ENCODE measurements around the gene ABLIM3. TPM values are rescaled to one million over a fixed set of nuclear protein-coding genes. Genes with fewer than 3 reads are reported as not detected.

ABLIM3 gene
- total and polyA plus RNA-seq, 2 experiments from 2014 or later = 0.19 to 2.2 TPM

DNA sequence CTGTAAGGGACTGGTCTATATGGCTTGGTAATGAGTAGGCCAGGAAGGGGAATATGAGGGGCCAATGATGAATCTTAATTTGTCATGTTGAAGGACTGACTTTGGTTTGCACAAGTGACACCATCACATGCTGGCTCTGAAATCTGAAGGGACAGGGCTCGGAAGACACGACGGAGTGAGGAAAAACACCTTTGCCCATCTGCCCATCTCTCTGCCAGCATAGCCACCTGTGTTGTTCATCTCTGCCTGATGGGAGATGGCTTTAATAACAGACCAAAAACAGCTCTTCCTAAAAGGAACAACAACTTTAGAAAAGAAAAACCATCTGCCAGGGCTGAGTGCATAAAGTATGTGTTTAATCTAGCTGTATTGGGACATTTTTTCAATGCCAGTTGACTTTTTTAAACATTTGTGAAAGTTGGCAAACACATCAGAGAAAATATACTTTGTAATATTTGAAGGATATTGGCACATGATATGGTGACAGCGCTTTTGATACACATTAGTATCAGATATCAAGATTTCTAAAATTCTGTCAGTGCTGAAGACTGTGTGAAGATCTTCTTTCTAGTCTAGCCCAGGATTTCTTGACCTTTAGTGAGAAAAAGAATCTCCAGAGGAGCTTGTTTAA, 27.1 kb downstream of the ABLIM3 start (continued):
- TF ChIP-seq, protein P1, sequence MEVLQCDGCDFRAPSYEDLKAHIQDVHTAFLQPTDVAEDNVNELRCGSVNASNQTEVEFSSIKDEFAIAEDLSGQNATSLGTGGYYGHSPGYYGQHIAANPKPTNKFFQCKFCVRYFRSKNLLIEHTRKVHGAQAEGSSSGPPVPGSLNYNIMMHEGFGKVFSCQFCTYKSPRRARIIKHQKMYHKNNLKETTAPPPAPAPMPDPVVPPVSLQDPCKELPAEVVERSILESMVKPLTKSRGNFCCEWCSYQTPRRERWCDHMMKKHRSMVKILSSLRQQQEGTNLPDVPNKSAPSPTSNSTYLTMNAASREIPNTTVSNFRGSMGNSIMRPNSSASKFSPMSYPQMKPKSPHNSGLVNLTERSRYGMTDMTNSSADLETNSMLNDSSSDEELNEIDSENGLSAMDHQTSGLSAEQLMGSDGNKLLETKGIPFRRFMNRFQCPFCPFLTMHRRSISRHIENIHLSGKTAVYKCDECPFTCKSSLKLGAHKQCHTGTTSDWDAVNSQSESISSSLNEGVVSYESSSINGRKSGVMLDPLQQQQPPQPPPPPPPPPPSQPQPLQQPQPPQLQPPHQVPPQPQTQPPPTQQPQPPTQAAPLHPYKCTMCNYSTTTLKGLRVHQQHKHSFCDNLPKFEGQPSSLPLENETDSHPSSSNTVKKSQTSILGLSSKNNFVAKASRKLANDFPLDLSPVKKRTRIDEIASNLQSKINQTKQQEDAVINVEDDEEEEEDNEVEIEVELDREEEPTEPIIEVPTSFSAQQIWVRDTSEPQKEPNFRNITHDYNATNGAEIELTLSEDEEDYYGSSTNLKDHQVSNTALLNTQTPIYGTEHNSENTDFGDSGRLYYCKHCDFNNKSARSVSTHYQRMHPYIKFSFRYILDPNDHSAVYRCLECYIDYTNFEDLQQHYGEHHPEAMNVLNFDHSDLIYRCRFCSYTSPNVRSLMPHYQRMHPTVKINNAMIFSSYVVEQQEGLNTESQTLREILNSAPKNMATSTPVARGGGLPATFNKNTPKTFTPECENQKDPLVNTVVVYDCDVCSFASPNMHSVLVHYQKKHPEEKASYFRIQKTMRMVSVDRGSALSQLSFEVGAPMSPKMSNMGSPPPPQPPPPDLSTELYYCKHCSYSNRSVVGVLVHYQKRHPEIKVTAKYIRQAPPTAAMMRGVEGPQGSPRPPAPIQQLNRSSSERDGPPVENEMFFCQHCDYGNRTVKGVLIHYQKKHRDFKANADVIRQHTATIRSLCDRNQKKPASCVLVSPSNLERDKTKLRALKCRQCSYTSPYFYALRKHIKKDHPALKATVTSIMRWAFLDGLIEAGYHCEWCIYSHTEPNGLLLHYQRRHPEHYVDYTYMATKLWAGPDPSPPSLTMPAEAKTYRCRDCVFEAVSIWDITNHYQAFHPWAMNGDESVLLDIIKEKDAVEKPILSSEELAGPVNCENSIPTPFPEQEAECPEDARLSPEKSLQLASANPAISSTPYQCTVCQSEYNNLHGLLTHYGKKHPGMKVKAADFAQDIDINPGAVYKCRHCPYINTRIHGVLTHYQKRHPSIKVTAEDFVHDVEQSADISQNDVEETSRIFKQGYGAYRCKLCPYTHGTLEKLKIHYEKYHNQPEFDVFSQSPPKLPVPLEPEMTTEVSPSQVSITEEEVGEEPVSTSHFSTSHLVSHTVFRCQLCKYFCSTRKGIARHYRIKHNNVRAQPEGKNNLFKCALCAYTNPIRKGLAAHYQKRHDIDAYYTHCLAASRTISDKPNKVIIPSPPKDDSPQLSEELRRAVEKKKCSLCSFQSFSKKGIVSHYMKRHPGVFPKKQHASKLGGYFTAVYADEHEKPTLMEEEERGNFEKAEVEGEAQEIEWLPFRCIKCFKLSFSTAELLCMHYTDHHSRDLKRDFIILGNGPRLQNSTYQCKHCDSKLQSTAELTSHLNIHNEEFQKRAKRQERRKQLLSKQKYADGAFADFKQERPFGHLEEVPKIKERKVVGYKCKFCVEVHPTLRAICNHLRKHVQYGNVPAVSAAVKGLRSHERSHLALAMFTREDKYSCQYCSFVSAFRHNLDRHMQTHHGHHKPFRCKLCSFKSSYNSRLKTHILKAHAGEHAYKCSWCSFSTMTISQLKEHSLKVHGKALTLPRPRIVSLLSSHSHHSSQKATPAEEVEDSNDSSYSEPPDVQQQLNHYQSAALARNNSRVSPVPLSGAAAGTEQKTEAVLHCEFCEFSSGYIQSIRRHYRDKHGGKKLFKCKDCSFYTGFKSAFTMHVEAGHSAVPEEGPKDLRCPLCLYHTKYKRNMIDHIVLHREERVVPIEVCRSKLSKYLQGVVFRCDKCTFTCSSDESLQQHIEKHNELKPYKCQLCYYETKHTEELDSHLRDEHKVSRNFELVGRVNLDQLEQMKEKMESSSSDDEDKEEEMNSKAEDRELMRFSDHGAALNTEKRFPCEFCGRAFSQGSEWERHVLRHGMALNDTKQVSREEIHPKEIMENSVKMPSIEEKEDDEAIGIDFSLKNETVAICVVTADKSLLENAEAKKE (CRISPR knock-in tag; IDR thresholded peaks at IDR 0.05) = no peak

DNA sequence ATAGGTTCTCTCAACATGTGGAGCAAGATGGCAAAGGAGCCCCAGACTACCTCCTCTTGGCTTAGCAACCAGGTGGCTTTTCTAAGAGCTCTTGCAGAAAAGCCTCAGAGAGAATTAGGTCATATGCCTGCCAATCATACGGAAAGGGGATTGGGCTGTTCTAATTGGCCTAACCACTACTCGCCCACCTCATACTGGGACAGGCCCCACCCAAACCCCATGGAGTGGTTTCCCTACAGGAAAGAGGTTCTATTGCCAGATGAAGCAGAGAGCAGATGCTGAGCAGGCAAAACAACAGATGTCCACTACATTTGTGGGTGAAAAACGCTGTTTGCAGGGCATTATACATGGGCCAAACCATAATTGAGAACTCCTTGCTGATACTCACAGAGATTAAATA, 29.0 kb downstream of the ABLIM3 start:
- Mint-ChIP-seq H3K4me3 (no peak overlapping the region), H3K27me3 (ENCODE audit: insufficient read depth, low read depth, poor library complexity) (peaks cover 6% of the 10 kb centered on the region), H3K4me1 (peaks cover 3% of the 10 kb centered on the region; the same call in 1 of the 3 replicates), H3K9me3 (no peaks in the 10 kb centered on the region), H3K36me3 (ENCODE audit: low read depth) (no peaks in the 10 kb centered on the region), H3K27ac (no peak overlapping the region)
- no peaks in the 10 kb centered on the region for H3K4me1 ChIP-seq (ENCODE audit: insufficient read depth)
- no peaks in the 10 kb centered on the region for H4K20me1 ChIP-seq (replicated peaks; ENCODE audit: insufficient read depth)
- peak; percentile 61 for ATAC-seq
- H3K27me3 ChIP-seq (ENCODE audit: insufficient read depth) = no peaks in the 10 kb centered on the region
- peaks cover 5% of the 10 kb centered on the region; the same call in 1 of the 2 replicates for H3K9me2 ChIP-seq (ENCODE audit: insufficient read depth)
- H3K79me2 ChIP-seq (replicated peaks; ENCODE audit: insufficient read depth) = no peaks in the 10 kb centered on the region
- no peak for DNase-seq (ENCODE audit: low spot score)
- H3K4me2 ChIP-seq = no peak overlapping the region
- no peak overlapping the region for H3K27ac ChIP-seq (ENCODE audit: low read depth)
- H3K4me3 ChIP-seq = no peak overlapping the region
- H3F3A ChIP-seq (replicated peaks; ENCODE audit: low read depth) = no peaks in the 10 kb centered on the region
- no peak overlapping the region for H2AFZ ChIP-seq
- H3K36me3 ChIP-seq (ENCODE audit: insufficient read depth) = no peaks in the 10 kb centered on the region
- no peak for TF ChIP-seq NANOG (IDR thresholded peaks at IDR 0.05; ENCODE audit: borderline replicate concordance)
- TF ChIP-seq CREB1 (CRISPR knock-in tag; IDR thresholded peaks at IDR 0.05; ENCODE audit: low read depth) = no peak
- TF ChIP-seq, protein P2, sequence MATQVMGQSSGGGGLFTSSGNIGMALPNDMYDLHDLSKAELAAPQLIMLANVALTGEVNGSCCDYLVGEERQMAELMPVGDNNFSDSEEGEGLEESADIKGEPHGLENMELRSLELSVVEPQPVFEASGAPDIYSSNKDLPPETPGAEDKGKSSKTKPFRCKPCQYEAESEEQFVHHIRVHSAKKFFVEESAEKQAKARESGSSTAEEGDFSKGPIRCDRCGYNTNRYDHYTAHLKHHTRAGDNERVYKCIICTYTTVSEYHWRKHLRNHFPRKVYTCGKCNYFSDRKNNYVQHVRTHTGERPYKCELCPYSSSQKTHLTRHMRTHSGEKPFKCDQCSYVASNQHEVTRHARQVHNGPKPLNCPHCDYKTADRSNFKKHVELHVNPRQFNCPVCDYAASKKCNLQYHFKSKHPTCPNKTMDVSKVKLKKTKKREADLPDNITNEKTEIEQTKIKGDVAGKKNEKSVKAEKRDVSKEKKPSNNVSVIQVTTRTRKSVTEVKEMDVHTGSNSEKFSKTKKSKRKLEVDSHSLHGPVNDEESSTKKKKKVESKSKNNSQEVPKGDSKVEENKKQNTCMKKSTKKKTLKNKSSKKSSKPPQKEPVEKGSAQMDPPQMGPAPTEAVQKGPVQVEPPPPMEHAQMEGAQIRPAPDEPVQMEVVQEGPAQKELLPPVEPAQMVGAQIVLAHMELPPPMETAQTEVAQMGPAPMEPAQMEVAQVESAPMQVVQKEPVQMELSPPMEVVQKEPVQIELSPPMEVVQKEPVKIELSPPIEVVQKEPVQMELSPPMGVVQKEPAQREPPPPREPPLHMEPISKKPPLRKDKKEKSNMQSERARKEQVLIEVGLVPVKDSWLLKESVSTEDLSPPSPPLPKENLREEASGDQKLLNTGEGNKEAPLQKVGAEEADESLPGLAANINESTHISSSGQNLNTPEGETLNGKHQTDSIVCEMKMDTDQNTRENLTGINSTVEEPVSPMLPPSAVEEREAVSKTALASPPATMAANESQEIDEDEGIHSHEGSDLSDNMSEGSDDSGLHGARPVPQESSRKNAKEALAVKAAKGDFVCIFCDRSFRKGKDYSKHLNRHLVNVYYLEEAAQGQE (IDR thresholded peaks at IDR 0.05; ENCODE audit: unreplicated experiment) = no peak
- TF ChIP-seq JUNB (IDR thresholded peaks at IDR 0.05; ENCODE audit: unreplicated experiment) = no peak
- TF ChIP-seq POLR2AphosphoS5 (IDR thresholded peaks at IDR 0.05; ENCODE audit: low read depth) = no peak
- no peak for TF ChIP-seq ZNF331 (CRISPR knock-in tag; IDR thresholded peaks at IDR 0.05; ENCODE audit: low read depth)
- TF ChIP-seq CTCF (conservative IDR thresholded peaks at IDR 0.05; ENCODE audit: low read depth in 2 of 2) = no peak

Measured in GM23338 (cell line).